Effector CD4-positive, alpha-beta T cell (primary cell): ENCODE results near the gene TNNT1.
A peak's percentile ranks its signal among the peaks of the same experiment; 100 is the strongest.

ENCODE experiments used
- DNase-seq: peaks from one replicate; pipeline ENCODE4 v3.0.0-alpha.2; 2020

TNNT1 gene

DNA sequence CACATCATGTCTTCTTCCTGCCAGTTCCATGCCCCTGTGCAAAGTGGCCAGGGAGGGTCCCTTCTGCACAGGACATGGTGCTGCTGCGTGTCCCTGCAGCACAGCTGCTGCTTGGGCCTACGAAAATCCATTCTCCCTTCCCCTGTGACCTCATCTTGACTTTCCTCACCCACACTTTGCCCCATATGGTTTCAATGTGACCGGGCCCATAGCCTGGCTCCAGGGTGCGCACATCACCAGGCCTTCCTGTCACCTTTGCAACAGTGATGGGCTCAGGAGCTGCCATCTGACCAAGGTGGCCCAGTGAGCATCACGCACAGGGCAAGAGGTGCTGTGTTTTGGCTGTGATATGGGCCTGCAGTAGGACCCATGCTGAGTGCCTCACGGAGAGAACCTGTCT, 42.4 kb downstream of the TNNT1 start:
- no peak for DNase-seq

- DNase-seq = no peak
These were observed 43.8 kb downstream of the TNNT1 start for GRCh38 chr19:55105237-55105636.

GRCh38 chr19:55103190-55103589, 45.8 kb downstream of the TNNT1 start:
- DNase-seq = no peak

- no peak for DNase-seq
These were observed 47.7 kb downstream of the TNNT1 start for GRCh38 chr19:55101261-55101660.

DNA sequence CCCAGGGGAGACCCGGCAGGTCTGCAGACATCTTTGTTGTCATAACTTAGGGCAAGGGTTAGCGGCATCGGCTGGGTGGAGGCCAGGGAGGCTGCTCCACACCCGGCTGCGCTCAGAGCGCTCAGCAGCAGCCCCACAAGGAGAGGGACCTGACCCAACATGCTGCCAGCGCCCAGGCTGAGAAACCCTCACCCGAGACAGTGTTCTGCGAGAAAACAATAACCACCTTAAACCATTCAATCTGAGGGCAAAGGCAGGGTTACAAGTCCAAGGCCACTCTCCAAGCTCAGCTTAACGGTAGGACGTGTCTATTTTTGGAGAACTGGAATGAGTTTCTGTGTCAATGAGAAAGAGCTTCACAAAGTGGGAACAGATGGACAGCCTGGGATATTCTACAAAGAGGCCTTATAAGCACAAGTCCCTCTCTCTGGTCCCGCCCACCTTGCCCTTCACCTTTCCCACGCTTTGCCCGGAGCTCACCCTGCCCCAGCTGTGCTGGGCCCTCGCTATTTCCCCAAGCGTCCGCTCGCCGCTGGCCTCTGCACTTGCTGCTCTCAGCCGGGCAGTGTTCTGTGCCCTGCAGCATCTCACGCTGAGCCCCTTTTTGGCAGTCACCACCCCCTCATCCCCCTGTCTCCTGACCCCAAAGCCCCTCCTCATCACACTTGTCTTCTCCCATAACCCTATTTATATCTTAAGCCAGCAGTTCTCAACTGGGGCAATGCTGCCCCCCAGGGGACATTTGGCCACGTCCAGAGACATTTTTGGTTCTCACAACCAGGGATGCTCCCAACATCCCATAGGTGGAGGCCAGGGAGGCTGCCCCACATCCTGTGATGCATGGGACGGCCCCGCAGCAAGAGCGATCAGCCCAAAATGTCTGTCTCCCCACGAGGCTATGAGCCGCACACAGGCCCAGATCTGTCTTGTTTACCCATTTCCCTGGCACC, 49.2 kb downstream of the TNNT1 start:
- no peak for DNase-seq

DNA sequence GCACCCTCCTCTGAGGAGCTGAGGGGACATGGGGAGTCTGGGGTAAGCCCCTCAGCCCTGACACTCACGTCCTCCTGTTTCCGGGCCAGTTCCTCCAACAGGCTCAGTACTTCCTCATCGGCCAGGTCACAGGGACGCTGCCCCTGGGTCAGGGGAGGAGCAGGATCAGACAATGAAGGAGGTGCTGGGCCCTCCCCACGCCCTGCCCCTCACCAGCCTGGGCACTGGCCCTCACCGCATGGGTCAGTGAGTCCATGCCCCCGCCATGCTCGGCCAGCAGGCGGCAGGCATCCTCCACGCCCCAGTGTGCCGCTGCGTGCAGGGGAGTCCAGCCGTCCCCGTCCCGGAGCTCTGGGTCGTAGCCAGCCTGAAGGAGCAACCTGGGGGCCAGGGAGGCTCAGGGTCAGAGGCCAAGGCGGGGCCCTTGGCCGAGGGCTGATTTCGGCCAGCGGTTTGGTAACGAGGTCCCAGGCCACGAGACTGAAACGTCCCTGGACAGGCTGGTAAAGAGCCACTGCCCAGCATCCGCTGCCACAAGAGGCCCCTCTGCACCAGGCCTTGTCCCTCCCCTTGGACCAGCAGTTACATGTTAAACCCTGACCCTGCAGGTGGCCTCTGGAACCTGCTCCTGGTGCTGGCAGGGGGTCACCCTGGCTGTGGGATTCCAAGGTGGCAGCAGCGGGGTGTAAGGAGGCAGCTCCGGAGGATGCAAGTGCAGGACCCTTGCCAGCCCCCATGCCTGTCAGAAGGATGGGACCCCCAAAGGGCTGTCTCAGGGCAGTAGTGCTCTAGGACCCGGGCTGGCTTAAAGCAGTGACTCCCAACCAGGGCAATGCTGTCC, 50.1 kb downstream of the TNNT1 start:
- no peak for DNase-seq

GRCh38 chr19:55097864-55098715, 50.9 kb downstream of the TNNT1 start:
- DNase-seq = no peak

DNA sequence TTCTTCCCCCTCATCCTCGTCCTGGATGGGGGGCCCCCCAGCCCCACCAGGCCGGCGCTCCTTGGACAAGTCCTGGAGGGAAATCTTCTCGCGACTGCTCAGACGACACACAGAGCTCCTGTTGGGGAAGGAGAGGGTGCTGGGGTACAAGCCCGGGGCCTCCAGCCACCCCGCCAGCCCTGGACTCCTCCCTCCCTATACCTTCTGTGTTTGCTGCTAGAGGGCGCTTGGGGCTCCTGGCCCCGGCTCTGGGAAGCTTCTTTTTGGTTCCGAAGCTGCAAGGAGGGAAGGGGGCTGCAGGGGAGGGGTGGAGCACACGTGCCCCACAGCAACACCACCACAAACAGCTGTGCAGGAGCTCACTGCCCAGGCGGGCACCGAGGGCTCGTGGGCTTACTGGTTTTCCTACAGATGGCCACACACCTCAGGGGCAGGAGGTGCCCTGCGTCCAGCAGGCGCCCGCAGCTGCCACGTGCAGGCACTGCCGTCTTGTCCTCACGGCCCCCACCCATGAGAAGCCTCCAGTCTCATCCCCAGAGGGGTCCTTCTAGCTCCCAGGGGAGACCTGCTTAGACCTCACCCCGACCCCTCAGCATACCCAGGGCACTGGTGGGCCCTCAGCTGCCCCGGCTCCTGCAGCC, 52.8 kb downstream of the TNNT1 start:
- no peak for DNase-seq

- DNase-seq = no peak
These were observed 53.5 kb downstream of the TNNT1 start for GRCh38 chr19:55095260-55096060.

DNA sequence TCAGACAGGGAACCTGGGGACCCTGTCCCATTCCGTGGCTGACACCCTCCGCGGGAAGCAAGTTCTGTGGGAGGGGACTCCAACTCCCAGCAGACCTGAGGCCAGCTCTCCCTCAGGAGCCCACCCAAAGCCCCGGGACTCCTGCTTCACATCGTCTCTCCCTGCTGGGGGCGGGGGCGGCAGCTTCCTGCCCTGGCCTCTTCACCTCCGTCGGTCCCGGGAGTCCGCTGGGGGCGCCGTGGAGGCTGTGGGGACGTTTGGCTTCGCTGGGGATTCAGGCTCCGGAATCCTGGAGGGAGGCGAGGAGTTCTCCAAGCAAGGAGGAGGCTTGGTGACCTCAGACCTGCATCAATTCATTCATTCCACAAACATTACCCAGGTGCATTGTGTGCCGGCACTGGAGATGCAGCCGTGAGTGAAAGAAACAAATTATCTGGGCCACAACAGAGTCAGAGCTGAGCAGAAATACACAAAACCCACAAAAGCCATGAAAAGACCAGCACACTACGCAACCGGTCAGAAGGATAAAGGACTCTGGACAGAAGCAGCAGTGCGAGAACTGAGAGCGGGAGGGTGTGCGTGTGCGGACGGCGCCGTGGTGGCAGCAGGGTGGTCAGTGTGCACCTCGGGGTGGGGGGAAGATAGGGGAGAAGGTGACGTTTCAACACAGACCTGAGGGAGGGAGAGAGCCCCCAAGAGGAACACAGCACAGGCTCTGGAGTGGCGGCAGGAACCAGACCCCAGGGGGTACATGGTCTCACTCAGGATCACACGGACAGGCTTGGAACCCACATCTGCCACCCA, 54.3 kb downstream of the TNNT1 start:
- no peak for DNase-seq

DNA sequence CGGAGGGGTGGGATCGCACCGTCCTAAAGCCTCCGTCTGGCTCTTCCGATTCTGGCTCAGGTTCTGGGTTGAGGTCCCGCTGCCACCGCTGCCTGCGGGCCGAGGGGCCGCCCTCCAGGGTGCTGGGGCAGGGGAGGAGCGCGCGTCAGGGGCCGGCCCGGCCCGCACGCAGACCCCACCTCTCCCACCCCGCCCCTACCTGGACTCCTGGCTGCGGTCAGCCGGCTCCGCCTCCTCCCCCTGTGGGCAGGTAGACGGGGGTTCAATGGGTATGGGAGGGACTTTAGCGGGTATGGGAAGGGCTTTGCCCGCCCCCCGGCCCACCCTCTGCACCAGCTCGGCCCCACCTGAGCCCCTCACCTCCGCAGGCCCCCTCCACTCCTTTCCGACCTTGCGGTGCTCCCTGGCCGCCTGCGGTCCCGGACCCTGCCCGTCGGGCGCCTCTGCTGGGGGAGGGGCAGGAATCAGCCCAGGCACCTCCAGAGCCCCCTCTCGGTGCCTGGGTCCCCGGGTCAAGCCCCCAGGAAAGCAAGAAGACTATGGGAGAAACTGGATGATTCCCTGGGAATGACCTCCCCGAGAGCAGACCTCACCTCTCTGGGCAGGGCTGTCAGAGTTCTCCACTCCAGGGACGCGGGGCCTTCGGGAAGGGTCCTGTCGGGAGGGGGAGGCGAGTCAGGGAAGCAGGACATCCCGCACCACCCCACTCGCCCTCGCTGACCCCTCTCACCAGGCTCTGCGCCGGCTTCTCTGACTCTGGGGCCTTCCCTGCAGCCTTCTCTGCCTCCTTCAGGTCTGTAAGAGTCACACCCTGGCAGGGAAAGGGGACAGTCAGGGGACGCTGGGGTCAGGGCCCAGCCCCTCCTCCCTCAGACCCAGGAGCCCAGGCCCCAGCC, 56.3 kb downstream of the TNNT1 start:
- no peak for DNase-seq

GRCh38 chr19:55091955-55092354, 57.1 kb downstream of the TNNT1 start:
- no peak for DNase-seq

DNA sequence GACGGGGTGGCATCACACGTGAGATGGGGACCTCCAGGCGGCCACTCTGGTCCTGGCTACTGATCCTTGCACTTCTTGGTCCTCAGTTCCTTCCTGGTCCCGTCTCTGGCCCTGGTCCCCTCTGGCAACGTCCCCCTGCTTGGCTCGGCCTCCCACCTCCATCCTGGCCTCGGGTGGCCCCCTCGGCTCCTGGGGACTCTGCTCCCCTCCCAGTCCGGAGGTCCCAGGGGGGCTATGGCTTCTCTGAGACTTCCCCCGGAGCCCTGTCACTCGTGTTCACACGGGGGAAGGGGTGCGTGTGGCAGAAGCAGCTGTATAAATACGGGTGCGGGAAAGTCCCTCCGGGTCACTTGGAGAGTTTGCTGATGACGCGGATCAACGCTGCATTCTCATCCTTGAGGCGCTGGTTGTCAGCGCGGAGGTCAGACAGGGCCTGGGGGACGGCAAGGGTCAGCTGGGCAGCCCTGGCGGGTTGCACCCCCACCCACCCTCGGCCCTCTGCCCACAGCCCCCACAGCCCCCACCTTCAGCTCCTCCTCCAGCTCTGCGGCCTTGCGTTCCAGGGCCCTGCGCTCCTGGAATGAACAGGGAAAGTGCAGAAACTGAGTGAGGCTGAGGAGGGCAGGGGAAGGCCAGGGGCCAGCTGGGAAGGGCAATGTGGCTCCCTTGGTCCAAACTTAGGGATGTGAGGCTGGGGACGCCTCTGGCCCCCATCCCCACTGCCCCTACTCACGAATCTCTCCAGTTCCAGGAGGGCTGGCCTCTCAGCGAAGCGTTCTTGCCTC, 57.7 kb downstream of the TNNT1 start:
- no peak for DNase-seq

DNA sequence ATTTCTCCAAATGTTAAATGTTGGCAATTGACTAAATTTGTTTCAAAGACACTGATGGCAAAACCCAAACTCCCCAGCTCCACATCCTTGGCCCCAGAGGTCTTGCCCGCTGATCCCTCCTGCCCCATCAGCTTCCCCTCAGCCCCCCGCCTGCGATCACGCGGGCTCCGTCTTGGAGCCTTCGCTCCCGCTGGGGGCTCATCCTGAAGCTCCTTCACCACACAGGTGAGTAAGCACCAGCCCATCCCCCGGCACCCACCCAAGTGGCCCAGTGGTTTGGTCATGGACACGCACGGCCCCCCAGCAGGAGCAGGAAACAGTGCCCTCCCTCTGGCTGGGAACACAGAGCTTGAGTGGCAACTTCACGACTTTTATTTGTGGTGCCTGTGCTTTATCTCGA, 58.4 kb downstream of the TNNT1 start:
- no peak for DNase-seq

- DNase-seq = no peak
These were observed 59.6 kb downstream of the TNNT1 start for GRCh38 chr19:55089342-55089944.

- DNase-seq = peak; percentile 71
These were observed 60.3 kb downstream of the TNNT1 start for GRCh38 chr19:55088543-55089341.

DNA sequence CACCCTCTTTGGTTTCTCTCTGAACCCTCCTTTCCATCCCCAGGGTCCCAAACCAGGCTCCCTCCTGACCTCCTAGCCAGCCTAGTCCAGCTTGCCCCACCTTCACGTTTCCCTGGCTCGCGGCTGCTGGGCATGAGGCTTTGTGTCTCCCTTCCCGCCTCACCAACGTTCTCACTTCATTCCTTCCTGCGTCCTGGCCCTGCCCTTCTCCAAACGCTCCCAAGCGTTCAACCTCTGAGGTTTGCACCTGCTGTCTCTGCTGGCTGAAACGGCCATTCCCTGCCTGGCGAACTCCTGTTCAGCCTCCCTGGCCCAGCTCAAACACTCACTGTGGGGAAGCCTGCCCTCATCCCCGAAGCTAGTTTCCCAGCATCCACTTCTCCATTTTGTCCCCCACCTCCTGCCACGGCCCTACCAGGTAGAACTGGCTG, 61.0 kb downstream of the TNNT1 start:
- no peak for DNase-seq
